Hematopoietic multipotent progenitor cell treated with erythropoietin and hydrocortisone succinate and interleukin-3 and kit ligand, for 4 days (in vitro differentiated cells): ENCODE data around the gene LPA.

Experiments used
- DNase-seq: peaks from one replicate; pipeline ENCODE4 v3.0.0-alpha.2; 2015

Gene LPA

GRCh38 chr6:160509610-160510009, 154.5 kb downstream of the LPA start:
- DNase-seq, result no peak

- DNase-seq, result no peak
These were observed 155.5 kb downstream of the LPA start for GRCh38 chr6:160508599-160508998.

GRCh38 chr6:160507420-160507819, 156.7 kb downstream of the LPA start:
- DNase-seq, result no peak

GRCh38 chr6:160505970-160506369, 158.1 kb downstream of the LPA start:
- DNase-seq, result no peak

- no peak for DNase-seq
These were observed 163.4 kb downstream of the LPA start for GRCh38 chr6:160500639-160501038.

GRCh38 chr6:160494576-160494975, 169.5 kb downstream of the LPA start:
- DNase-seq, result no peak

GRCh38 chr6:160489091-160489490, 175.0 kb downstream of the LPA start:
- DNase-seq, result no peak

- no peak for DNase-seq
These were observed 177.0 kb downstream of the LPA start for GRCh38 chr6:160487116-160487515.
